ENCODE results near the gene MEX3D. TPM values are rescaled to one million over a fixed set of nuclear protein-coding genes. Genes with fewer than 3 reads are reported as not detected.

The MEX3D gene
- total RNA-seq (ENCODE audit: insufficient read depth, low replicate concordance): 50.3 TPM

- peak; percentile 73 for DNase-seq (ENCODE audit: low spot score)
Observed at GRCh38 chr19:1568320-1569019, at the start of gene MEX3D. TSS of gene MEX3D (minus strand) at chr19:1568325. CDS start at chr19:1568058, 267 bp downstream.

GRCh38 chr19:1616875-1617274 lies 48.8 kb upstream of the MEX3D start:
- no peak for DNase-seq (ENCODE audit: low spot score)

GRCh38 chr19:1616396-1616795 lies 48.3 kb upstream of the MEX3D start:
- no peak for DNase-seq (ENCODE audit: low spot score)

- no peak for DNase-seq (ENCODE audit: low spot score)
Observed at GRCh38 chr19:1615156-1615765, 47.1 kb upstream of the MEX3D start.

- DNase-seq (ENCODE audit: low spot score): no peak
Observed at GRCh38 chr19:1613808-1614570, 45.9 kb upstream of the MEX3D start.

- DNase-seq (ENCODE audit: low spot score): no peak
Observed at GRCh38 chr19:1613146-1613545, 45.0 kb upstream of the MEX3D start.

GRCh38 chr19:1612114-1613086 lies 44.3 kb upstream of the MEX3D start:
- DNase-seq (ENCODE audit: low spot score): no peak

GRCh38 chr19:1611353-1611752 lies 43.2 kb upstream of the MEX3D start:
- no peak for DNase-seq (ENCODE audit: low spot score)

GRCh38 chr19:1610579-1610978 lies 42.5 kb upstream of the MEX3D start:
- no peak for DNase-seq (ENCODE audit: low spot score)

- DNase-seq (ENCODE audit: low spot score): no peak
Observed at GRCh38 chr19:1609680-1610474, 41.8 kb upstream of the MEX3D start.

GRCh38 chr19:1609103-1609396 lies 40.9 kb upstream of the MEX3D start:
- no peak for DNase-seq (ENCODE audit: low spot score)

GRCh38 chr19:1608359-1609102 lies 40.4 kb upstream of the MEX3D start:
- no peak for DNase-seq (ENCODE audit: low spot score)

- no peak for DNase-seq (ENCODE audit: low spot score)
Observed at GRCh38 chr19:1606138-1606651, 38.1 kb upstream of the MEX3D start.

GRCh38 chr19:1605236-1606137 lies 37.4 kb upstream of the MEX3D start, which contains the start of gene UQCR11:
TSS of gene UQCR11 (minus strand) at chr19:1605462. CDS start at chr19:1605409, 53 bp downstream.
- peak; percentile 97 for DNase-seq (ENCODE audit: low spot score)

- DNase-seq (ENCODE audit: low spot score): no peak
Observed at GRCh38 chr19:1602091-1602707, 34.1 kb upstream of the MEX3D start.

GRCh38 chr19:1601613-1602064 lies 33.5 kb upstream of the MEX3D start:
- DNase-seq (ENCODE audit: low spot score): no peak

GRCh38 chr19:1599460-1599846 lies 31.3 kb upstream of the MEX3D start:
- DNase-seq (ENCODE audit: low spot score): no peak
